ENCODE data around the gene NALCN.

DNA sequence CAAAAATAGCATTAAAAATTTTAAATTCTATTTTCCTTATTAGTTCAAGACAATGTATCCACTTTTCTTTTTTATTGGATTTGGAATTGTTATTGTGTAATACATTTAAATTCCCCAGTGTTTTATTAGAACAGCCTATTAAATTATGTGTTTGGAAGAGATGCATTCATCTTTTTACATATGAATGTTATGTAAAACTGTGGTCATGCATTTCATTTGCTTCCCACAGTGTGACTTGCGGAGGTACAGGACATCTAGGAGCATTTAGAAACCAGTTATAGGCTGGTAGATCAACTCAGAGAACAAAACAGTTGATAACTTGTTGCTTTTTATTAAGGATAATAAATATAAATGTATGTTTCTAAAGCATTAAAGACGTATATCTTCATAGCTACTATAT lies 406.2 kb downstream of the NALCN start:
- TF ChIP-seq CTCF (IDR thresholded peaks at IDR 0.05; ENCODE audit: borderline replicate concordance, extremely low read depth, low read length, poor library complexity, severe bottlenecking) (no peak), EZH2 (IDR thresholded peaks at IDR 0.05; ENCODE audit: borderline replicate concordance, low read depth, low read length, severe bottlenecking) (no peak)

Data from DND-41 (cell line).